Measurements from ENCODE around the gene GOLGA8J.
"Not testable (repeated sequence)": the region's sequence is repeated elsewhere in the genome, so short reads cannot be mapped to it uniquely, and the experiment has no call there.

The GOLGA8J gene, protein sequence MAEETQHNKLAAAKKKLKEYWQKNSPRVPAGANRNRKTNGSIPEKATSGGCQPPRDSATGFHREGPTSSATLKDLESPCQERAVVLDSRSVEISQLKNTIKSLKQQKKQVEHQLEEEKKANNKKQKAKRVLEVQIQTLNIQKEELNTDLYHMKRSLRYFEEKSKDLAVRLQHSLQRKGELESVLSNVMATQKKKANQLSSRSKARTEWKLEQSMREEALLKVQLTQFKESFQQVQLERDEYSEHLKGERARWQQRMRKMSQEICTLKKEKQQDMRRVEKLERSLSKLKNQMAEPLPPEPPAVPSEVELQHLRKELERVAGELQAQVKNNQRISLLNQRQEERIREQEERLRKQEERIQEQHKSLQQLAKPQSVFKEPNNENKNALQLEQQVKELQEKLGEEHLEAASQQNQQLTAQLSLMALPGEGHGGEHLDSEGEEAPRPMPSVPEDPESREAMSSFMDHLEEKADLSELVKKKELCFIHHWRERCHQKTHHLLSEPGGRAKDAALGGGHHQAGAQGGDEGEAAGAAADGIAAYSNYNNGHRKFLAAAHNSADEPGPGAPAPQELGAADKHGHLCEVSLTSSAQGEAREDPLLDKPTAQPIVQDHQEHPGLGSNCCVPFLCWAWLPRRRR

DNA sequence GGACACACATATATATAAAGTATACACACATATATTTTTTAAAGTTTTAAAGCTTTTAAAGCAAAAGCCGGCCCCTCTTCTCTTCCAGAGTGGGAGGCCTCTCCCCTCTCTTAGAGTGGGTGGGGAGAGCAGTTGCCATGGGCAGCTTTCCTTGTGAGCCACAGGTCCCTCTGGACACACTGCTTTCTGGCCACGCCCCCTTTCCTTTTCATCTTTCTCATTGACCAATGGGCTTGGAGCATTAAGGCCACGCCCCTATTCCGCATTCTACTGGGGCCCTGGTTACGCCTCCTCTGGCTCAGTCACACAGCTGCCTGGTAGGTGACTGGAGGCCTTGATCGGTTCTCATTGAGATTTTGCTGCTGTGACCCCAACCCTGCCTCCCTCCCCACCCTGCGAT lies at the start of gene GOLGA8J:
Gene GOLGA8J, plus strand, starts transcription at position 301 of the 400 bp plus-strand sequence. Its CDS starts 98 bp downstream, at position 399.
- DNase-seq: not testable (repeated sequence)

DNA sequence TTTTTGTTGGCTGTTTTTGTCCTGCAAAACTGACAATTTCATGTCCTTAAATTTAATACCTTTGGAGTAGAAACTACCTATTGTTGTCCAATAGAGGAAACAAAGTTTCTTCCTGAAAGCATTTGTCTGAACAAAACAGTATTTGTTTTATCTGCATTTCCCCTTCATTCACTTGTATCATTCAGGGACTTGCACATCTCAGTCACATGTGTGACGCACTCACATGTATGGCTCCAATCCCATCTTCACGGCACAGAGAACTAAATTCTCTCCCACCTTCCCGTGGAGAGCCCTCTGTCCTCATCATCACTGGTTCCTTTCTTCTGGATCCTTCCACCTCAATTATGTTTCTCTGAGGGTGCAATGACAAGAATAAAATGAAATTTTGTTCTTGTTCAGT lies 49.5 kb upstream of the GOLGA8J start:
- no peak for DNase-seq

- no peak for DNase-seq
These were observed 49.0 kb upstream of the GOLGA8J start for GRCh38 chr15:30033763-30034162.

DNA sequence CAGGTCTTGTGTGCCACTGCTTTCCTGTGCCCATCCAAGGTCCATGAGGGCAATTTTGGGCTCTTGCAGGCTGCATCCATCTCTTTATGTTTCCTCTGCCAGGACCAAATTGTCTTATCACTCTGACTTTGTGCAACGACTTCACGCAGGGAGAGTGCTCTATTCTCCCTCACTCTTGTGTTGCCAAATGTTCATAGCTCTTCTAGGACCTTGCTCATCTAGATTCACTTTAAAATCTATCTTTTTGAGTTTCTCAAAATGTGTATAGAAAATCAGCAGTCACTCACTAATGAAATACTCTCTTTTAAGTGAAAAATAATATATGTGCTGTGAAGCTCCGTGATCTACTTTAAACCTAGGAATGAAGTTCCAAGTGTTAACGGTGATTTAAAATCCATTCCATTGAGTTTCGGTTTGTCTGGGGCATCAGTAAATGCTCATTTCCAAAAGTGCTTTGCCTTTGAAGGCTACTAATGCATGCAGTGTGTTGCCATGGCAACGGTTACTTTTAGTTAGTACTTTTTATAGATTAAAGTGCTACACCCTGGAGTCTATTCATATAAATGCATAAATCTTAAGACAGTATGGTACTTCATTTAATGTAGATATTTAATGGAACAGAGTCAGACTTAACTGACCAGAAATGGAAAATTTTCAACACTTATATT lies 46.6 kb upstream of the GOLGA8J start:
- no peak for DNase-seq

- no peak for DNase-seq
These were observed 43.9 kb upstream of the GOLGA8J start for GRCh38 chr15:30038667-30039523.

DNA sequence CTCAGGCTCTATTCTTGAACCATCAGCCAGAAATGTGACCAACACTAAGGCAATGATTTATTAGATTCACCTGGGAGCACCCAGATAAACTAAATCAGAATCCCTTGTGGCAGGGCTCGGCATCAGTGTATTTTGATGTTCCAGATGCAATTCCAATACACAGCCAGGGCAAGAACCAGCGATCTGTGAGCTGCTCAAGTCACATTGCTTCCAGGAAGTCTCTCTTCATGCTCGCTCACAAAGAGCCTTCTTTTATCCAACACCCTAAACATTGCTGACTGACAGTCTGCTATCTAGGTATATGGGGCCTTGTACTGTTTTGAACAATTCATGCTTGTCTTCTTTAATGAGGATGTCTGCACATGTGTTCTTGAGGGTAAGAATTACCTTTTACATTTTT lies 40.9 kb upstream of the GOLGA8J start:
- no peak for DNase-seq

GRCh38 chr15:30042556-30042955 lies 40.2 kb upstream of the GOLGA8J start:
- DNase-seq: no peak

- DNase-seq: no peak
These were observed 39.5 kb upstream of the GOLGA8J start for GRCh38 chr15:30043211-30043655.

GRCh38 chr15:30044377-30044776 lies 38.4 kb upstream of the GOLGA8J start:
- no peak for DNase-seq

GRCh38 chr15:30044826-30045225 lies 37.9 kb upstream of the GOLGA8J start:
- DNase-seq: not testable (repeated sequence)

- not testable (repeated sequence) for DNase-seq
These were observed 37.3 kb upstream of the GOLGA8J start for GRCh38 chr15:30045248-30046041.

GRCh38 chr15:30046430-30046829 lies 36.3 kb upstream of the GOLGA8J start:
- no peak for DNase-seq

DNA sequence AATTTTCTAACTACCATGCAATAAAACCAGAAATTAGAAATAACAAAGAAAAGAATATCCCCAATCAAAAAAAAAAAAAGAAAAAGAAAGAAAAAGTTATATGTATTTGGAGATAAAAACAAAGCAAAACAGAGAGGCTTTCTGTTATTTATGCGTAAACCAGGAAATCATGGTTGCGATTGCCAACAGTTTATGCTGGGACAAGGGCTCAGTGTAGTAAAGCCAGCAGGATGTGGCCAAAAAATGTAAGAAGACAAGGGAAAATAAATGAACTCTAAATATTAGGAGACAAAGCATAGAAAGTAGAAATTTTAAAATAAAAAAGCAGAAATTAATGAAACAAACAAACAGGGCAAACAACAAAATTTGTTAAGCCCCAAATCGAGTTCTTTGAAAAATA lies 27.2 kb upstream of the GOLGA8J start:
- DNase-seq: no peak

DNA sequence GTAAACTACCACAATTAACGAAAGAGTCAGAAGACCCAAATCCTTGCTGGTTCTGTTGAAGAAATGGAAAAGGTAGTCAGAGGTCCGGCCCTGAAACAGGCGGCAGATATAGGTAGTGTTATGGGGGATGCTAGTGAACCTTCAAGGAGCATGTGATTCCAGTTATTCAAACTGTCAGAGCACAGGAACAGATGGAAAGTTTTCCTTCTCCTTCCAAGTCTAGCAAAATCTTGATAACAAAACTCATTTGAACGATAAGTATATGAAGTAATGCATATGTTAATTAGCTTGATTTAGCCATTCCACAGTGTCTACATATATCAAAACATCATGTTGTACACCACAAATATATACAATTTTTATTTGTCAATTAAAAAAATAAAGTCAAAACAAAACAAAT lies 26.6 kb upstream of the GOLGA8J start:
- no peak for DNase-seq

- DNase-seq: no peak
These were observed 23.0 kb upstream of the GOLGA8J start for GRCh38 chr15:30059771-30060170.

- DNase-seq: no peak
These were observed 19.9 kb upstream of the GOLGA8J start for GRCh38 chr15:30062881-30063280.

GRCh38 chr15:30063835-30064546 lies 18.8 kb upstream of the GOLGA8J start:
- DNase-seq: no peak

- no peak for DNase-seq
These were observed 17.5 kb upstream of the GOLGA8J start for GRCh38 chr15:30065025-30065801.

DNA sequence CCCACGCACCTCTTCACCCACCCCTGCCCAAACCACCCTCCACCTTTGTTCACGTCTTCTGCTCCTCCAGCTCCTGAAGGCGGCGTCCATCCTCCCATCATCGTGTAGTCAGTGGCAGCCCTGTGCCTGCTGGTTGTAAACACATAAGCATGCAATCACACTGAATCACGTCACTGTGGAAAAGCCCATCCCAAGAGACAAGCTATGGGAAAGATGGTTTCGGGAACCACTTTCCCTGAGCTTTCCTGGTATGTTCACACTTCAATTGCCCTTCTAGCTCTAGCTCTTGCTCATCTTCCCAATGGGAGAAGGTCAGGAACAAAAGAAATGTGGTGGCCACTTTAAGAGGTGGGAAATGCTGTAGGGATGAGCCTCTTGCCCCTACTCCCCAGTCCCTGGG lies 14.4 kb upstream of the GOLGA8J start:
- no peak for DNase-seq

GRCh38 chr15:30072630-30073029 lies 10.1 kb upstream of the GOLGA8J start:
- DNase-seq: no peak

All from islet precursor cell (in vitro differentiated cells).